Fibroblast of skin of right biceps (primary cell): ENCODE data around the gene CCDC12.

Source experiments
- DNase-seq: peaks from one replicate; pipeline ENCODE4 v3.0.0-alpha.2; 2013

Gene CCDC12

DNA sequence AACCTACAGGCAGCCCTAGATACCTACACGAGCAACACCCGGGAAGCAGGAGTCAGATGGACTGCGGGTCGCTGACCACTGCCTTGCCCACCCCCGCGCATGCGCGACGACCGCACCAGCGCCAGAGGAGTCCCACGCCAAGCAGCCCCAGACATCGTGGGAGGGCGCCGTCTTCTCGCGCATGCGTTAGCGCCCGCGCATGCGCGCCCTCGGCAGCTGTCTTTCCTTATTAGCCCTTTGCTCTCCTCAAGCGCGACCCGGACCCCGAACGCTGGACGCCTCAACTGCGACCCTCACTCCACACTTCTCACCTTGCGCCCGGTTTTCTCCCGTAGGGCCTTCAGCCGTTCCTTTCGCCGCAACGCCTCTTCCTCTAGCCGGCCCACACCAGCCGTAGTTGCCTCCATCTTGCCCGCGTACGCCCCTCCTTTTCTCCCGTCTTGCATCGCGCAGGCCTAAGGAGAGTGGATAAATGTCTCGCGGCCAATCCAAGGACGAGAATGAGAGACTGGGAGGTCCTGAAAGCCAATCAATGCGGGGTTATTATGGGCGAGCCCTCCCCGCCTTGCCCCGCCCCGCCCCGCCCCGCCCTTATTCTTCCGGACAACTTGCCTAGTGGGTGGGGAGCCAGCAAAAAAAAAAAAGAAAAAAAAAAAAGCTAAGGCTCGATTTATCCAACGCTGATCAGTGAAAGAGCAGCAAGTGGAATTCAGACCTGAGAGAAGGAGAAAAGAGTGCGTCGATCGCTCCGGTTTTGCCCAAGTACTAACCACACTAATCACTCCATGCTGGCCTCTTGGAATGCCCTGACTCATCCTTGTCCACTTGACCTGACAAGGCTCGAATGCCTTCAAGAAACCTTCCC lies at the start of gene CCDC12:
Gene CCDC12, minus strand, starts transcription at position 420 of the 865 bp plus-strand sequence. Its CDS starts 13 bp downstream, at position 407.
- DNase-seq = peak; percentile 99

DNA sequence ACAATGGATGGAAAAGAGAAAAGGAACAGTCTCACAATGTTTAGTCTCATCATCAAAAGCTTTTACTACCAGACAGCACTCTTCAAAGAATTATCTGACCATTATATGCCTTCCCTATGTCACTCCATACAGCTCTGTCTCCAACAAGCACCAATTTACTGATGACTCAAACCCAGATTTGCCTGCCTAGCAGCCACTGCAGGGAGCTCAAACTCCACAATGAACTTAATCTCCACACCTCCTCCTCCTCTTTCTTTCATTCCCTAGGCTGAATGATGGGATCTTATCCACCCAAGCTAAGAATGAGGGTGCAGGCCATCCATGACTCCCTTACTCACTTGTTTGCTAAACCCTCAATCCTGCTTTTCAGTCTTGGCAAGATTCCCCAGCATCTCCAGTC lies 48.4 kb upstream of the CCDC12 start:
- peak; percentile 41 for DNase-seq

DNA sequence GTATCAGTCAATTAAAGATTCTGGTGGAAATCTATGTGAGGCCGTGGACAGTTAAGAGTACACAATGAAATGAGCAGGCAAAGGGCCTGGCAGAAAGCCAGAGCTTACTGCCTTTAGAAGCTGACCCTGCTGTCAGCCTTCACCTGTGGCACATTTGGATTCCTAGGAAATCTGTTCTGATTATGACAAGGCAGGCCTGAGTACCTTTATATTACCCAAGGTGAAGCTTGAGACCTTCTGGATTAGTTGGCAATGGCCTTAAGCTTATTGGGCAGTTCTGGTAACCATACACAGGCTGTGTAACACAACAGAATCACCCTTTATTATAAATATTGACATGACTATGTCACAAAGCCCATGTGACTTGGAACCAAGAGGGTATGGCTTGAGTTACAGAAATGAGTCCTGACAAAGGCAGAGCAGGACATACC lies 46.1 kb upstream of the CCDC12 start:
- no peak for DNase-seq

DNA sequence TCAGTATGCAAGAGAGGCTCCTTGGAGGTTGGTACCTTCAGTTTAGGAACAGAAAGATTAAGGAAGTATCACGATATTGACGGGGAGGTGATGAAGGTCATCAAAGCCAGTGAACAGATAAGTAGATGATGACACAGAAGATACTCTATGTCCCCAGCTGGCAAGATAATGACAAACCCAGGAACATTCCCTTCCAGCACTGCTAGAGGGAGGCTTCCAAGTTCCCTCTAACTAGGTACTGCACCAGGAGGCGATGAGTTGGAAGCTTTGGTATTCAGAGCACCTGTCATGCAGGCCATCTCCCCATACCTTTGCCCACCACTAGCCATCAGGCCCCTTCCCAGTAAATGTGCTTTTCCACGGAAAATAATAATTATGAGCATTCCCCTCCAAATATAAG lies 43.8 kb upstream of the CCDC12 start:
- DNase-seq = no peak

DNA sequence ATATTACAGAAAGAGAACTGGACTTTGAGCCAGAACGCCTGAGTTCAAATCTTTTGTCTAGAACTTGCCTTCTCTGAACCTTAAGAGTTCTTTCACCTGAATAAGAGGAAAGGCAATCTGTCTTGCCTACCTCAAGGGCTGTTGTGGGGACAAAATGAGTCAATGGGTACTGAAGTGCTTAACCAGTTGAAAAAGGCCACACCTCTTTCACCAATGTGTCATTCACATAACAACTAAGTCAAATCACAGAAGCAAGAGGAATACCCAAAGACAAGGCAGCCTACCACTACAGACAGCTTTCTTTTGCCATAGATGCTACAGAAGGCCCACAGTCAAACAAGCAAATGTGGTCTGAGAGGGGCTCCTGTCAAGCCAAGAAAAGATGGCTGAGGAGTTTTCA lies 42.7 kb upstream of the CCDC12 start:
- no peak for DNase-seq

DNA sequence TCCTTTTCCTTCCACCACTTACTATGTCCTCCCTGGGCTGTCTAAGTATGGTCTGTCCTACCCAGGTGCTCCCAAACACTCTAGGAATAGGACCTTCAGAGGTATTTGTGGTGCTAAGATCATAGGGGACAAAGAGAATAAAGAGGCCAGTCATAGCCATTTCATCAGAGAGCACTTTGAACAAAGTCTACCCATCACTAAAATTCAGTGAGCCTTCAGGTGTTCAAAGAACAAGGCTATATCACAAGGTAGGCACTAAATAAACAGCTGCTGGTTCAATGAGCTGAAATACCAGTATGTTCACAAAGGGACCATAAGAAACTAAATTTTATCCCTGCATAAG lies 41.7 kb upstream of the CCDC12 start:
- DNase-seq = no peak

DNA sequence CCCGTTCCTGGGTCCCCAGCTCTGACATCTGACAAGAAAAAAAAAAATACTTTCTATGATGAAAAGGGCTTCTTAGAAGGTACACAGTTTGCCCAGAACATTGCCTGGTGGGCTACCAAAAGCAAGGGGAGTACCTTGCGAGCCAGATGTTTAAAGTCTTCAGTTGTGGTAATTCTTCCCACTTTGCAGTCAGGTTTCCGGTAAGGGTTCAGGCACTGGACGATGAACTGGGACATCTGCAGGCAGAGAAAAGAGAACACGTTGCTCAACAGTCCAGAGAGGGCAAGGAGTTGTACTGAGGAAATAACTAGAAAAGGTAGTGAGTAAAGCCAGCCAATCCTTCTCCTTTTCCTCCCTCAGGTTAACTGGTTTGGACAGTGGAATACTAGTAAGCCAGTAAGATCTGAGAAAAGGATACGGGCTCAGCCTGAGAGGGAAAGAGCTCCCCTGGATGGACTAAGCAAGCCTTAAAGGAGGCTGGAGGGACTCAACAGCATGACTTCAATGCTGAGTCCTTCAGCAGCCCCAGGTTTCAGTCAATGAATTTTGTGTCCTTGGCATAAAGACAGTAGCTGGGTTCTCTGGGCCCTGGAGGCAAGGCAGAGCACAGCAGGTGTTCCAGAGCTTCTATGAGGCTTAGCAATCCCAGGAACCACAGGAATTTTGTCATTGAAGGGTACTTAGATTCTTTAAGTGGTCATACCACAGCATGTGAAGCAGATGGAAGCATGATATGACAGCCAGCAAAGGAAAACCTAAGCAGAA lies 41.1 kb upstream of the CCDC12 start:
- peak; percentile 51 for DNase-seq

DNA sequence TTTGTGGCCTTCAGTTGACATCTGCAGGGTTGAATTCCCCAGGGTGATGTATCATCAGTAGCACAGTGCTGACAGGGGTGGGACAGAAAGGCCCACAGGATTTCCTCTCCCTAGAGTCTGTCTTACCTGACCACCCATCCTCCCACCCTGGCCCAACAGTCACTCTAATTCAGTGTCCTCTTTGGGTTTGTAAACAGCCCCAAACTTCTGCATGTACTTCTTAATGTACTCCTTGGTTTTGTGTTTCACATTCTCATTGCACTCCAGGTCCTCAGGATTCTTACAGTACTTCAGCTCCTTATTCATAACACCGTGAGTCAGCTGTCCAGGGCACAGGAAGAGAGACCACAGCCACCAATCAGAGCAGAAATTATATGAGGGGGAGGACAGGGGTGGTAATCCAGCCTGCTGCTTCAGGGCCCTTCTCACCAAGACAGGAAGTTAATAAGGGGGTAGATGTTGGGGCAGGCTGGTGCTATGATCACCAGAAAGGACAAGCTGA lies 40.4 kb upstream of the CCDC12 start:
- DNase-seq = peak; percentile 91

DNA sequence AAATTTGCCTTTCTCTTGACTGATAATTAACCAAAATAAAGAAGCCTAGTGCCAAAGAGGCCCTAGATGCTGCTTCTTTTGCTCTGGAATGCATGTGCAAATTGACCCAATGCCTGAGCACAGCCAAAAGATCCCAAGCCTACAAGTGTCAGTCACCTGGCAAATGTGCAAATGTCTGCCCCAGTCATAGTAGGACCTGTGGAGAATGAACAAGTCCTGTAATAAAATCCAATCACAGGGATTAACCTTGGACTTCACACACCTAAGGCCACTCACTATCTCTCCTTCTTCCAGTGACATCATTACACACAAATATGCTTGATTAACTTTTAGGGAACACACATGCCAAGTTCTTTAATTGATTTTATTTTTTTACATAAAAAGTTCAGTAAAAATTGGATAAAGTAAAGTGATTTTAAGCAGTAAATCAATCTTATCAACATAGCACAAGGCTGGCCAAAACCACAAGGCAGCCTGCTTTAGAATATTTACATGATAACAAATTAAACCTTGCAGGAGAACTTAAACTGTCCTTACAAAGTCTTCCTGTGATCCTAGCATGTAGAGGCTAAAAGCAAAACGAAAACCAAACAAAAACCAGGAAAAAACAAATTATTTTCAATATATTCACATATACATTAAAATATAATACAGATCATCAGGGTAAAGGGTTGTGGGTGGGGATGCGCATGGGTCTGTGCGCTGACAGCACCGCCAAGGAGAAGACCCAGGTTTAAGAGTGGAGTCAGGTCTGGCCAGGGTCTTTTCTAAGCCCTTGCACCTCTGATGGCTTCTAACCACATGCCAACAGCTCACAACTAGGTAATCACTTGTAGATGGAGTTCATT lies 39.8 kb upstream of the CCDC12 start:
- no peak for DNase-seq

DNA sequence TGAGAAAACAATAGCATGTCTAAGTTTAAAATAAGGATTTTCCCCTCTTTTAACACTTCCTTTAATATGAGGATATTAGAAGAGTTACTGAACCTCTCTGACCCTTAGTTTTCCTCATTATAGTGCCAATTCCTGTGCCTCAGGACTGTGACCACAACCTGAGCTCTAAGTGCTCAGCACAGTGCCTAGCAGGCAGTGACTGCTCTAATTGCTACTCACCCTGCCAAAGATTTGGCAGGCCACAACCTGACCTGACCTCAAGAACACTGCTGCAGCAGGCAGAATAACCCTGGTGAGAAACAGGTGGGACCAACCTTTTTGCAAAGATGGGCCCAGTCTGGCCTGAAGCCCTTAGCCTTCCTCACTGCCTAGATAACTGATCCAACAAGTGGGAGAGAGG lies 38.6 kb upstream of the CCDC12 start:
- no peak for DNase-seq

DNA sequence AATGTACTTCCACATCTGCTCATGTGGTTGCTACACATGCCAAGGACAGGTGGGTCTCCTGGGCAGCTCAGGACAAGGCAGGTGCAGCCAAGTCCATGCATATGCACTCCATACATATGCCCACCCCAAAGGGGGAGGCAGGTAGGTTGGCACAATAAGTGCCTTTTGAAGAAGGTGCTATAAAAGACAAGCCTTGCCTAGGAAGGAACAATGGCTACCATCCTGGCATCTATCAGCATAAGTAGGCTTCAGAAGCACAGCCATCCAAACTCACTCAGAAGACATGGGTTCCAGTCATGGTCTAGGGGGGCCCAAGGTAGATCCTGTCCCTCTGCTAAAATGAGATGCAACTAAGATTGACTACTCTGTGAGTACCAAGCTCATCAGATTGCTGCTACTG lies 37.5 kb upstream of the CCDC12 start:
- no peak for DNase-seq

DNA sequence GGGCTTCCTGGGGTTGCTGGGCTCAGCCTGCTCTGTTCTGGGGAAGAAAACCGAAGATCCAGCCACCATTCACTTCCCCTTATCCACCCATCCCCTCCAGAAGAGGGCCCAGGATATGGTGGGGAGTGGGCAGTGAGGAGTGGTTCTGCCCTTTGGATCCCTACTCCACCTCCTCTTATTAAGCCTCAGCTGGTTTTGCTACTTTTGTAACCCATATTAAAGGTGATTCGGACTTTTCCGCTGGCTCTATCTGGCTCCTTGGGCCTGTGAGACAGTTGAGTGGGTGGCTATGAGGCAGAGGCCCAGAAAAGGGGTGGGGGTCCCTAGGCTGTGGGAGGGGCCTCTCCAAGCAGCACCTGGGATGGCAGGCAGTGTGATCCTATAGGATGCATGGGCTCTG lies 36.7 kb upstream of the CCDC12 start:
- no peak for DNase-seq

DNA sequence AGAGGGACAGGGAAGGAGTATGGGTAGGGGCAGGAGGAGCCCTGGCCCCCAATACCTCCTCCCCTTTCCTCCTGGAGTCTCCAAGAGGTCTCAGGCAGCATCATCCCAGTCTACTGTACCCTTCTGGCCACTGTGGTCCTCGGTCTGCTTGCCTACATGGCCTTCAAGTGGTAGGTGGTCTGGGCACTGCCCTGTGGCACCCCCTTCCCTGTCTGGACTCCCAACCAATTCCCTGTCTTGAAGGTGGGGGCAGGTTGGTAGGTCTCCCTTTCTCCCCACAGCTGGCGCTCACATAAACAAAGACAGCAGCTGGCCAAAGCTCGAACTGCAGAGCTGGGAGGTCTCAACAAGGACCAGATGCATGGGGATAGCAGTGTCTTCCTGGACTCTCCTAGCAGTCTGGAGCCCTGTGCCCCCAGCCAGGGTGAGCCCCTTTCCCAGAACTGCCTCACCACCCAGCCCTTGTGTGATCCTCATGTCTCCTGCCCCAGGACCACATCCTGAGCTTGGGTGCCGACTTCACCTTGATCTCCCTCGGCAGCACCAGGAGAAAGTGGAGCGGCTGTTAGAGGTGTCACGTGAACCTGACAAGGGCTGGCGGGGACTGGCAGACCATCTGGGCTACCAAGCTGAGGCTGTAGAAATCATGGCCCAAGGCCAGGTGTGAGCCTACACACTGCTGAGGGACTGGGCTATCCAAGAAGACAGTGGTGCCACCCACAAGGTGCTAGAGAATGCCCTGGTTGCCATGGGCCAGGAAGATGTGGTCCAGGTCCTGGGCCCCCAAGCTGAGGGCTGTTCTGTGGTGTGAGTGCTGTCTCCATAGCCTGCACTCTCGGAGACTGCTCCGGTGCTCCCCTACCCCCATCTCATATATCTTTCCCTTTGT lies 36.0 kb upstream of the CCDC12 start:
- no peak for DNase-seq

DNA sequence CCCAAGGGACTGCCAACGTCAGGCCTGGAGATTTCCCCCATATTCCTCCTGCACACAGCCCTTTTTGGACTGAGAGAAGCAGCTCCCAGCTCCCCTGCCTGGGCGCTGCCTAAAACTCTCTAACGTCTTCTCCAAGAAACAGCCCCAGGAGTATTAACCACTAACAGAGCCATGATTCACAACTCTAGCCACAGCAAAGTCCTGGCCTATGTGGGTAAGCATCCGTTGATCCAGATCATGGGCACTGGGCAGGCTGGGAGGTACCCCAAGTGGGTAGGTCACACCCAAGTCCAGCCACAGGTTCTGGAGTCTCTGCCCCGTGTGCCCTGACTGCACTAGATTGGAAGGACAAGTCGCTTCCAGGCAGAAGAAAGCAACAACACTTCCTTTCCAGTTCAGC lies 34.8 kb upstream of the CCDC12 start:
- DNase-seq = no peak

DNA sequence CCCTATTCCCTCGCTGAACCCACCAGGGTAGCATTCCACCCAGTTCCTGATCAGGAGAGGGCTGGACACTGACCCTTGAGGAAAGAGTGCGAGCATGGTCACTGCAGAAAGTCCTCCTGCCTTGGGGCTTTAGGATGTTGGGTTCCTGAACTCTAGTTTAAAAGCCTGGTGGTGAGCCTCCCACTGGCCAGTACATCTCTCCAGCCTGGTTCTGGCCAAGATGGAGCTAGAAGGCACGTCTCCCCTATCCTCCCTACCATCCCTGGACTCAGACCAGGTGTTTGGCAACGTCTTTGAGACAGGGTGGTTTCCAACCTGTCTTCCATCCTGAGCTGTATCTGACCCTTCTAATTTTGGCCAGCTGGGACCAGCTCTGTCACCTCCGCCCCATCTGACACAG lies 34.4 kb upstream of the CCDC12 start:
- DNase-seq = no peak

DNA sequence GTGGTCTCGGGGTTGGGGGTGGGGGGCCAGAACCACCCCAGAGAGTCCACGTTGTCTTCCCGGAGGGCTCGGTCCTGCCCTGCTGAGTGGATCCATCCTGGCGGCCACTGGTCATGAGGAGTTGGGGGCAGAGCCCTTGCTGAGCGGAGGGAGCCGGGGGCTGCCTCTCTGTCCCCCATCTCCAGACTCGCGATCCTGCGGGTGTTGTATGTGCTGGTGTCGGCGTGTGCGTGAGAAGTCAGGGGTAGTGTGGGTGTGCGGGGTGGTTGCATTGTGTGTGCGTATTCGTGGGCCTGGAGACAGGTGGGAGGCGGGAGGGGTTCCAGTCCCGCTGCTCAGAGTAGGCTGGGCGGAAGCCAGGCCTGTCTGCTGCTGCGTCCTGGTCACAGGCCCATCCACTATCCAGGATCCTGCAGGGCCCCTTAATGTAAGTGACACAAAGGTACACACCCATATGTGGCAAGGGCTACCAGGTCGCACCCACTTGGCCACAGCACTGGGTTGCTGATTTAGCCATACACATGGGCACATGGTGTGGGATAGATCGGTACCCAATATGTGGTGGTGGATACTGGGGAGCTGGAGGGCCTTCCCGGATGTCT lies 33.7 kb upstream of the CCDC12 start:
- DNase-seq = no peak

DNA sequence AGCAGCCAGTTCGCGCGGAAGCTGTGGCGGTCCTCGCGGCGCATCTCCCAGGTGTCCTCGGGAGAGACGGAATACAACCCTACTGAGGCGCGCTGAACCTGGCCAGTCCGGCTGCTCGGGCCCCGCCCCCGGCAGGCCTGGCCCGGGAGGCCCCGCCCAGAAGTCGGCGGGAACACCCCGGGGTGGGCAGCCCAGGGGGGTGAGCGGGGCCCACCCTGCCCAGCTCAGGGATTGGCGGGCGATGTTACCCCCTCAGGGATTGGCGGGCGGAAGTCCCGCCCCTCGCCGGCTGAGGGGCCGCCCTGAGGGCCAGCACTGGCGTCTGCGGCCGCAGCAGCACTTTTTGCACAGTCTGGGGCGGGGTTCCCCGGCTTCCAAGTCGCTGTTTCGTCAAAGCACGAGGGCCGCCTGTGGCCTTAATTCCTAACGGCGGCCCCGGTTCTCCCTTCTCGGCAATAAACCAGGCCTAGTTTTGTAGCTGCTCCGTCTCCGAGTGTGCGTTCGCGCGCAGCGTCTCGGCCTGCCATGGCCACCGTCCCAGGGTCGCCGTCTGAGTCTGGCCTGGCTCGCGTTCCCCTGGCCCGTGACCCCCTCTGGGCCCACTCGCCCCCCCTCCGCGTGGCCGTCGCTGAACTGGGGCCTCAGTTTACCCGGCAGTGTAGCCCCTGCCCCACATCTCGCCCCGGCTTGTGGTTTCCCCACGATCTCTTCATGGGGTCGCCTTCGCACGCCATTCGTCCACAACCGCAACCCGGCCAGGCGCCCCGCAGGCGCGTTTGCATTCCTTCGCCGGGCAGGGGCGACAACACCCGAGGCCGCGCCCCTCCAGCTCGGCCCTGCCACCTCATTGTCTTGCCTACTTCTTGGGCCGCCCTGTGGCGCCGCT lies 32.9 kb upstream of the CCDC12 start:
- peak; percentile 95 for DNase-seq

DNA sequence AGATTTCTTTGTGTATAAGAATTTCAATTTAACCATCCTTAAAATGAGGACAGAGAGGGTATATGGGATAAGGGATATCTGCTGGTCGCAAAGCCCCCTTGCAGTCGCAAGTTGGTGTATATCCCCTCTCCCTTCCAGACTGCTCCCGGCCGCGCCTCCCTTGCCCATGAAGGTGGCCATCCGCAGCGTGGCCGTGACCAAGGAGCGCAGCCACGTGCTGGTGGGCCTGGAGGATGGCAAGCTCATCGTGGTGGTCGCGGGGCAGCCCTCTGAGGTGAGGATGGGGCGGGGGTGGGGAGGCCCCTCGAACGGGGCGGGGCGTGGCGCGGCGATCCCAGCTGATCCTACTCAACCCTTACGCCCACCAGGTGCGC lies 32.3 kb upstream of the CCDC12 start:
- no peak for DNase-seq

DNA sequence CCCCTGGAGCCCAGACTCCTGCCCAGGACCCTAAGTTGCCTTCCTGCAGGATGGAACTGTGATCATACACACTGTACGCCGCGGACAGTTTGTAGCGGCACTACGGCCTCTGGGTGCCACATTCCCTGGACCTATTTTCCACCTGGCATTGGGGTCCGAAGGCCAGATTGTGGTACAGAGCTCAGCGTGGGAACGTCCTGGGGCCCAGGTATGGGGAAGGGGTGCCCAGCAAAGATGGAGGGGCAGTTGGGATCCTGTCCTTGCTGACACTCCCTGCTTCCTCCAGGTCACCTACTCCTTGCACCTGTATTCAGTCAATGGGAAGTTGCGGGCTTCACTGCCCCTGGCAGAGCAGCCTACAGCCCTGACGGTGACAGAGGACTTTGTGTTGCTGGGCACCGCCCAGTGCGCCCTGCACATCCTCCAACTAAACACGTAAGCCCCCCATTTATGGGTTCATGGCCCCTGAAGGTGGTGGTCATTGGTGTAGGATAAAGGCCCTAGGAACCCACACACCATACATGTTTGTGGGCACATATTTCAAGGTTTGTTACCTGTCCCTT lies 31.8 kb upstream of the CCDC12 start:
- no peak for DNase-seq

DNA sequence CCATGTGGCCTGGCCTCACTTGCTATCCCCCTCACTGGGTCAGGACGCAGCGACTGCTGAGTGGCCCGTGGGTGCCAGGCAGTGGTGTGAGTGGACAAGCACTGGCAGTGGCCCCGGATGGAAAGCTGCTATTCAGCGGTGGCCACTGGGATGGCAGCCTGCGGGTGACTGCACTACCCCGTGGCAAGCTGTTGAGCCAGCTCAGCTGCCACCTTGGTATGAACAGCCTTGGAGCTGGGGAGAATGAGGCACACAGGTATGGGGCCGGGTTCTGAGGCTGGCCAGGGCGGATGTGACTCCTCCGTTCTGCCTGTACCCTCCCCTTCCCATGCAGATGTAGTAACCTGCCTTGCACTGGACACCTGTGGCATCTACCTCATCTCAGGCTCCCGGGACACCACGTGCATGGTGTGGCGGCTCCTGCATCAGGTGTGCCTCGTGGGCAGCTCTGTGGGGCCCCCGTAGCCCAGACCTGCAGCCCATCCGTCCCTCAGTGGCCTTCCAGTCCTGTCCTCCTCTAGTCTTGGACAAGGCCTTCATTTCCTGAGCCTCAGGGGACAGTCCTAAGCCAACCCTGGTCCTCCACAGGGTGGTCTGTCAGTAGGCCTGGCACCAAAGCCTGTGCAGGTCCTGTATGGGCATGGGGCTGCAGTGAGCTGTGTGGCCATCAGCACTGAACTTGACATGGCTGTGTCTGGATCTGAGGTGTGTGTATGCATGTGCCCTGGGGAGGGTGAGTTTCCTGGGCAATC lies 31.1 kb upstream of the CCDC12 start:
- DNase-seq = no peak
